Measurements from ENCODE around the gene SKAP1.

The SKAP1 gene

GRCh38 chr17:48132385-48132784 is 297.6 kb downstream of the SKAP1 start:
- TF ChIP-seq, protein P1, sequence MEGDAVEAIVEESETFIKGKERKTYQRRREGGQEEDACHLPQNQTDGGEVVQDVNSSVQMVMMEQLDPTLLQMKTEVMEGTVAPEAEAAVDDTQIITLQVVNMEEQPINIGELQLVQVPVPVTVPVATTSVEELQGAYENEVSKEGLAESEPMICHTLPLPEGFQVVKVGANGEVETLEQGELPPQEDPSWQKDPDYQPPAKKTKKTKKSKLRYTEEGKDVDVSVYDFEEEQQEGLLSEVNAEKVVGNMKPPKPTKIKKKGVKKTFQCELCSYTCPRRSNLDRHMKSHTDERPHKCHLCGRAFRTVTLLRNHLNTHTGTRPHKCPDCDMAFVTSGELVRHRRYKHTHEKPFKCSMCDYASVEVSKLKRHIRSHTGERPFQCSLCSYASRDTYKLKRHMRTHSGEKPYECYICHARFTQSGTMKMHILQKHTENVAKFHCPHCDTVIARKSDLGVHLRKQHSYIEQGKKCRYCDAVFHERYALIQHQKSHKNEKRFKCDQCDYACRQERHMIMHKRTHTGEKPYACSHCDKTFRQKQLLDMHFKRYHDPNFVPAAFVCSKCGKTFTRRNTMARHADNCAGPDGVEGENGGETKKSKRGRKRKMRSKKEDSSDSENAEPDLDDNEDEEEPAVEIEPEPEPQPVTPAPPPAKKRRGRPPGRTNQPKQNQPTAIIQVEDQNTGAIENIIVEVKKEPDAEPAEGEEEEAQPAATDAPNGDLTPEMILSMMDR (IDR thresholded peaks at IDR 0.05; ENCODE audit: extremely low read depth, missing control alignments), result no peak
- DNase-seq (ENCODE audit: low spot score), result no peak

DNA sequence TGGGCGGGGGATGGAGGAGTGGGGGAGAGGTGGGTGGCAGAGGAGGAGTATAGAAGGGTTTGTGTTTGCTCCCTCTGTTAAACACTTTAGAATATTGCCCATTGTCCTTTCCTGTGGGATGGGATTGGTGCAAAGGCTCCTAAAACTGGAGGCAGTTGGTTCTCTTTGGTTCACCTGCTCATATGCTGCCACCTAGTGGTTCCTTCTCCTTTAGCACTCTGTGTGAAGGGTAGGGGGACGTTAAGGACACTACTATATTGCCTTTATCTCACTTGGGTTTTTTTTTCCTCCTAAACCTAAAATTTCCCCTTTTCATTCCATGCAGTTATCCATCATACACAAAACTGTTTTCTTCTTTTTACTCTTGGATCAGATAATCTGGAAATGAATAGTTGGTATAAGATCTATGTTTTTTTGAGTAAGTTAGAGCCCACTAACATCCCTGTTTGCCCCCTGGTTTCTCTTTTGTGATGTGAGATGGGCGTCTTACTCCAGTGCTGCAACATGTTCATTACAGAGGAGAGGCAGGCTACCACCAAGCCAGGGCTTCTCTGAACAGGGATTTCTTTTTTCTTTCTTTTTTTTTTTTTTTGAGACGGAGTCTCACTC is 298.7 kb downstream of the SKAP1 start:
- TF ChIP-seq, protein P1 (IDR thresholded peaks at IDR 0.05; ENCODE audit: extremely low read depth, missing control alignments), result peak; percentile 41
- DNase-seq (ENCODE audit: low spot score), result peak; percentile 57

DNA sequence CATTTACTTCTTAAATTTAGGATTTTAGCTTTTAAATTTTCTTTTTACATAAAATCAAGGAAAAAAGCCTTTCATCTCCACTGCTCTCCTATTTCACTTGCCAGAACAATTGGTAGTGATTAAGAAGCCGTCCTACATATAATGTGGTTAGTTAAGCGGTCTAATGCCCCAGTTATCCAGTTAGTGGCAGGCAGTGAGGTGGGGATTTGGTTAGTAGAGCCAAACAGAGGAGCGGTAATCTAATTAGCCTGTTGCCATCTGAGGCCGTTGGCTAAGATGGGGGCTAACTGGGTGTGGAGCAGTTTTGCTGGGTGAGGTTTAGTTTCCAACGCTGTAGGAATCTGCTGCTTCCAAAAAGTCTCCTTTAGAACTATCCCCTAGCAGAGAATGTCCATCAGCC is 300.0 kb downstream of the SKAP1 start:
- DNase-seq (ENCODE audit: low spot score), result no peak
- TF ChIP-seq, protein P1 (IDR thresholded peaks at IDR 0.05; ENCODE audit: extremely low read depth, missing control alignments), result no peak

- no peak for DNase-seq (ENCODE audit: low spot score)
Observed at GRCh38 chr17:48128400-48128799, 301.6 kb downstream of the SKAP1 start.

GRCh38 chr17:48127371-48128051 is 302.5 kb downstream of the SKAP1 start:
- no peak for DNase-seq (ENCODE audit: low spot score)
- TF ChIP-seq, protein P1 (IDR thresholded peaks at IDR 0.05; ENCODE audit: extremely low read depth, missing control alignments), result no peak

More at GRCh38 chr17:48128400-48128799, 301.6 kb downstream of the SKAP1 start:
- TF ChIP-seq, protein P1 (IDR thresholded peaks at IDR 0.05; ENCODE audit: extremely low read depth, missing control alignments), result no peak

GRCh38 chr17:48126532-48126850 is 303.5 kb downstream of the SKAP1 start:
- TF ChIP-seq, protein P1 (IDR thresholded peaks at IDR 0.05; ENCODE audit: extremely low read depth, missing control alignments), result no peak
- DNase-seq (ENCODE audit: low spot score), result no peak

- no peak for DNase-seq (ENCODE audit: low spot score)
- TF ChIP-seq, protein P1 (IDR thresholded peaks at IDR 0.05; ENCODE audit: extremely low read depth, missing control alignments), result no peak
Observed at GRCh38 chr17:48125829-48126531, 304.0 kb downstream of the SKAP1 start.

All from GM20000 (cell line).